WERI-Rb-1 (cell line): ENCODE measurements around the gene MYEOV.

Experiments used
- DNase-seq: peaks from one replicate; pipeline ENCODE4 v3.0.0-alpha.2; 2020
- H3K27ac ChIP-seq: fragments of 250-450 bp; sonication (Bioruptor Pico); 2 replicates; pipeline ENCODE4 v1.5.1; 2020; ENCODE audit warnings: mild to moderate bottlenecking, moderate library complexity
- H3K27me3 ChIP-seq: fragments of 250-450 bp; sonication (Bioruptor Pico); 2 replicates; pipeline ENCODE4 v1.5.1; 2021; ENCODE audit warnings: mild to moderate bottlenecking, low read depth, moderate library complexity; ENCODE audit not compliant: insufficient read depth, severe bottlenecking
- H3K36me3 ChIP-seq: fragments of 250-450 bp; sonication (Bioruptor Pico); 2 replicates; pipeline ENCODE4 v1.5.1; 2020; ENCODE audit warnings: mild to moderate bottlenecking, moderate library complexity
- H3K4me3 ChIP-seq: 2 replicates; pipeline ENCODE4 v1.5.1; 2011; ENCODE audit warnings: low read depth, mild to moderate bottlenecking, control low read depth, low read length
- H3K9me3 ChIP-seq: fragments of 250-450 bp; sonication (Bioruptor Pico); 2 replicates; pipeline ENCODE4 v1.5.1; 2021; ENCODE audit warnings: mild to moderate bottlenecking, moderate library complexity; ENCODE audit not compliant: severe bottlenecking
- TF ChIP-seq, protein P1 (sequence below): IDR thresholded peaks from 2 replicates; pipeline ENCODE4 v1.5.1; 2011; ENCODE audit warnings: low read depth, mild to moderate bottlenecking, control low read depth, inconsistent platforms, low read length

MYEOV gene

DNA sequence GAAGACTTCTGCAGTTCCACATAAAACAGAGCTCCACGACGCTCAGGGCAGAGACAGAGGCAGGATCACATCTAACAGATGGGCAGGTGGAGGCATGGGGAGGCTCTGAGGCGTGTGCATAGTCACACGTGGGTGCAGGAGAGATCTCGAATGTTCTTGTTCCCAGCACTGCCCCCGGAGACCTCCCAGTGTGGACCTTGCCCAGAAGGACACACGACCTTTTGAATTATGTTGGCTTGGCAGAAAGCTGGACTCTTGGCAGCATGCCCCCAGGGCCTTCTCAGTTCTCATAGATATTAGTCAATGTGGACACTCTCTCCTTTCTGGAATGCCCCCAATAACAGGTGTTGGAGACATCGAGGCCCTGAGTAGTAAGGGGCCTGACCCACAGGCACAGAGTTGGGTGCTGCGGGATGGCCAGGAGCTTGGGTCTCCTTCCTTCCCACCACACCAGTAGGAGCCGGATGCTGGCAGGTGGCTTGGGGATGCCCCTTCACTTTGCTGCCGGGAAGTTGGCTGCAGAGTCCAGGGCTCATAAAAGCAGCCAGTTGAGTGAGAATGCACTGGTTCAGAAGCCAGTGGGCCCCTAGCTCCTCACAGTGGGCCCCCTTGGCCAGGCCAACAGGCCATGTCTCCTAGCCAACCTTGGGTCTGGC is 12.1 kb downstream of the MYEOV start:
- TF ChIP-seq, protein P1, sequence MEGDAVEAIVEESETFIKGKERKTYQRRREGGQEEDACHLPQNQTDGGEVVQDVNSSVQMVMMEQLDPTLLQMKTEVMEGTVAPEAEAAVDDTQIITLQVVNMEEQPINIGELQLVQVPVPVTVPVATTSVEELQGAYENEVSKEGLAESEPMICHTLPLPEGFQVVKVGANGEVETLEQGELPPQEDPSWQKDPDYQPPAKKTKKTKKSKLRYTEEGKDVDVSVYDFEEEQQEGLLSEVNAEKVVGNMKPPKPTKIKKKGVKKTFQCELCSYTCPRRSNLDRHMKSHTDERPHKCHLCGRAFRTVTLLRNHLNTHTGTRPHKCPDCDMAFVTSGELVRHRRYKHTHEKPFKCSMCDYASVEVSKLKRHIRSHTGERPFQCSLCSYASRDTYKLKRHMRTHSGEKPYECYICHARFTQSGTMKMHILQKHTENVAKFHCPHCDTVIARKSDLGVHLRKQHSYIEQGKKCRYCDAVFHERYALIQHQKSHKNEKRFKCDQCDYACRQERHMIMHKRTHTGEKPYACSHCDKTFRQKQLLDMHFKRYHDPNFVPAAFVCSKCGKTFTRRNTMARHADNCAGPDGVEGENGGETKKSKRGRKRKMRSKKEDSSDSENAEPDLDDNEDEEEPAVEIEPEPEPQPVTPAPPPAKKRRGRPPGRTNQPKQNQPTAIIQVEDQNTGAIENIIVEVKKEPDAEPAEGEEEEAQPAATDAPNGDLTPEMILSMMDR, result no peak
- H3K9me3 ChIP-seq, result peaks cover 3% of the 10 kb centered on the region
- H3K36me3 ChIP-seq, result no peaks in the 10 kb centered on the region
- peaks cover 90% of the 10 kb centered on the region for H3K27me3 ChIP-seq
- H3K4me3 ChIP-seq, result no peak overlapping the region
- no peak overlapping the region for H3K27ac ChIP-seq
- no peak for DNase-seq

DNA sequence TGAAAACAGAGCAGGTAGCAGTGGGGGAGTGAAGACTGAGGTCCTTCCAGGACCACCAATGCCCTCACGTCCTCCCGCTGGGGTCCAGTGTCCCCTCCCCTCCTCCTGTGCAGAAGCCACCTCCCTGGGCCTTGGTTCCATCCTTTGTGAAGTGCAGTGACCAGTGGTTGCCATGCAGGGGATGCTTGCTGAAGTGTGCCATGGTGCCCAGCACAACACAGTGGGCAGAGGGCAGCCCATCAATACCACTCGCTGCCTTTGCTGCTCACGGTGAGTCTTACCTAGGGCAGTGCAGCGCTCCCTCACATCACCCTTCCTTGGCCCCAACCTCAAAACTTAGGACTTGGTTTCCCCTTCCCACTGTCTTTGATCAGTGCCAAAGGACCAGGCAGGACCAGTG is 12.9 kb downstream of the MYEOV start:
- H3K27me3 ChIP-seq, result peaks cover 91% of the 10 kb centered on the region
- peaks cover 3% of the 10 kb centered on the region for H3K9me3 ChIP-seq
- no peak overlapping the region for H3K27ac ChIP-seq

DNA sequence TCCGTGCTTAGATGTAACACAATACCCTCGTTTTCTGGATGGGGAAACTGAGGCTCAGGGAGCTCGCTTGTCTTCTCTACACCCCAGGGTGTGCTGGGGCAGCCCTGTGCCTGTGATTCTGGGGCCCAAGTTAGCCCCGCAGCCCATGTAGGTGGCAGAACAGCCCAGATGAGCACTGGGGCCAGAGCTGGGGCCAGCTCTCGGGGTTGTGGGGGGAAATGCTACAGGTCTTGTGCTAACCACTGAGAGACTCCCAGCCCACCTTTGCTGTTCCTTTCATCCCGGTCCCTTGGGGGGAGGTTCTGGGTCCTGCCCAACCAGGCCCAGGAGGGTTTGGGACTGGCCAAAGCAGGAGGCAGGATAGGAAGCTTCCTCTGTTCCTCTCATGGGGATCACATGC is 13.5 kb downstream of the MYEOV start:
- TF ChIP-seq, protein P1, result no peak
- no peak overlapping the region for H3K27ac ChIP-seq
- peaks cover 3% of the 10 kb centered on the region for H3K9me3 ChIP-seq
- no peaks in the 10 kb centered on the region for H3K36me3 ChIP-seq
- DNase-seq, result no peak
- peaks cover 91% of the 10 kb centered on the region for H3K27me3 ChIP-seq
- no peak overlapping the region for H3K4me3 ChIP-seq

More for the DNA sequence above, 12.9 kb downstream of the MYEOV start:
- TF ChIP-seq, protein P1, result no peak
- Histone ChIP-seq H3K36me3 (no peaks in the 10 kb centered on the region), H3K4me3 (no peak overlapping the region)
- no peak for DNase-seq

DNA sequence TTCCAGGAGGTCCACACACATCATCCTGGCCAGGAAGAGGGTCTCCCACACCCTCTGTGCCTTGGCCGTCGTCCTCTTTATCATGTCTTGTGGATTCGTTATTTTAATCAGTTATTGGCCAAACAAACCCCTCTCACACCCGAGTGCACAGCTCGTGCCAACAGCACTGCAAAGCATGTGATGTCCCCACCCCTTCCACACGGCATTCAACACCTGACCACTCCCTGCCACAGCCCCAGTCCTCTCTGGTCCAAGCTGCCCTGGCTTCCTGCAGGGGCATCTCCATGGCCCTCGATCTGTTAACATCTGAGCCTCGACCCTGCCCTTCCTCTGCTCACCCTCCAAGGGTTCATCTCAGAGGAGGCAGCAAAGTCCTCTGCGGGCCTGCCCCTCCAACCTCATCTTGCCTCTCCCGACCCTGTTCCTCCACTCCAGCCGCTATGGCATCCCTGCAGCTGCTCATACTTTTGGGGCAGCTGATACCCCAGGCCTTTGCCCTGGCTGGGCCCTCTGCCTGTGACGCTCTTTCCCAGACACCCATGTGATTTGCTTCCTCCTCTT is 14.0 kb downstream of the MYEOV start:
- no peak for DNase-seq
- Histone ChIP-seq H3K9me3 (peaks cover 3% of the 10 kb centered on the region), H3K4me3 (no peak overlapping the region), H3K36me3 (no peaks in the 10 kb centered on the region), H3K27me3 (peaks cover 93% of the 10 kb centered on the region), H3K27ac (no peak overlapping the region)
- TF ChIP-seq, protein P1, result no peak

DNA sequence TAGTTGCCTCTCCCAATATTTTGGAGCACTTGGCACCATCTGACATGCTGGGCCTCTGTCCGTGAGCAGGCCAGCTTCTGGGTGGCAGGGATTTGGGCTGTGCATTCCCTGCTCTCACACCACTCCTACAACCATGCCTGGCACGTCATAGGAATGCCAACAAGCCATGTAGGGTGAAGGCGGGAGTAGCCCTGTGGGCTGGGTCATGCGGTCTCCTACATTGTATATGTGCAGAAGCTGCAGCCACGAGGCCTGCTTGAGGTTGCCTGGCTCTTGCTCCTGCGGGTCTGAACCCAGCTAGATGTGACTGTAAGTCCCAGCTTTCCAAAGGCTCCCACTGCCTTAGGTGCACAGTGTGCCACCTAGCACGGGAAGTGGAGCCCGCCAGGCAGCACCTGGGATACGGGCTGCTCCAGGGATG is 14.5 kb downstream of the MYEOV start:
- no peak for DNase-seq
- Histone ChIP-seq H3K27ac (no peak overlapping the region), H3K9me3 (peaks cover 3% of the 10 kb centered on the region), H3K27me3 (peaks cover 92% of the 10 kb centered on the region), H3K4me3 (no peak overlapping the region), H3K36me3 (no peaks in the 10 kb centered on the region)
- TF ChIP-seq, protein P1, result no peak
